Large intestine (tissue), 3 donors: ENCODE results near the gene UBE2J2. TPM values are rescaled to one million over a fixed set of nuclear protein-coding genes. Genes with fewer than 3 reads are reported as not detected.
"Not testable (repeated sequence)": the region's sequence is repeated elsewhere in the genome, so short reads cannot be mapped to it uniquely, and the experiment has no call there.

Source experiments
- DNase-seq, 2 donors: peaks; one replicate each; pipeline versions ENCODE4 v3.0.0 to v3.0.0-alpha.2; 2013
- H3K27ac ChIP-seq: one replicate; pipeline ENCODE4 v1.5.1; 2013; ENCODE audit warnings: low read length
- H3K27me3 ChIP-seq: 2 replicates; pipeline ENCODE4 v1.6.1; 2013; ENCODE audit warnings: low read length; ENCODE audit not compliant: control insufficient read depth, insufficient read depth
- H3K36me3 ChIP-seq: 2 replicates; pipeline ENCODE4 v1.6.1; 2013; ENCODE audit warnings: low read length; ENCODE audit not compliant: control insufficient read depth, insufficient read depth
- H3K4me1 ChIP-seq: one replicate; pipeline ENCODE4 v1.6.1; 2013; ENCODE audit warnings: low read length; ENCODE audit not compliant: control insufficient read depth, insufficient read depth
- H3K4me3 ChIP-seq: one replicate; pipeline ENCODE4 v1.5.1; 2013; ENCODE audit warnings: low read length
- H3K9me3 ChIP-seq: one replicate; pipeline ENCODE4 v1.6.1; 2013; ENCODE audit warnings: mild to moderate bottlenecking, low read depth, low read length, moderate library complexity; ENCODE audit not compliant: control insufficient read depth
- WGBS: methylation state at CpG from one replicate; pipeline ENCODE4 v1.1.5; 2013; ENCODE audit warnings: low lambda C conversion rate; ENCODE audit not compliant: insufficient coverage; 5-methylcytosine and 5-hydroxymethylcytosine counted together
- polyA plus RNA-seq: library from polyadenylated mRNA; unstranded; fragments of 120-200 nt; gene quantifications from one replicate; pipeline ENCODE4 v1.2.1, GENCODE V29; 2013

The UBE2J2 gene
- polyA plus RNA-seq, 1 donor, result 52.9 TPM

DNA sequence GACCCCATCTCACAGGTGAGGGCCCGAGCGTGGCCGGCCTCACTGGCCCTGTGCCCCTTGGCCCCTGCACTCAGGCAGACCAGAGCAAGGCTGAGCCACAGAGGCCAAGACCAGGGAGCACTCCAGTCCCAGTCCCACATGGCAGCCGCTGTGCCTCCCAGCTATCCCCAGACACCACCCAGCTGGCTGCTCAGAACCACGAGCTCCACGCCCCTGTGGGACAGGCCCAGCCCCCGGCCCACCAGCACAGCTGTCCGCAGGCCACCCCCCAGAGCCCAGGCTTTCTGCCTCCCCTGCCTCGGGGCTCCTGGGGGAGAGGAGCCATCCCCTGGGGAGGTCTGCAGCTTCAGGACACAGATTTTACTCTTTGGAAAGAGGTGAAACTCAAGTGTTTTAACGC, 18.0 kb downstream of the UBE2J2 start:
- Histone ChIP-seq H3K9me3 (peaks cover 7% of the 10 kb centered on the region), H3K27me3 (no peaks in the 10 kb centered on the region), H3K4me1 (no peaks in the 10 kb centered on the region), H3K4me3 (no peak overlapping the region), H3K36me3 (peaks cover 47% of the 10 kb centered on the region), H3K27ac (no peak overlapping the region)
- DNase-seq, result no peak
- no CpG with 5 or more reads among the region's 10 CpGs for WGBS

DNA sequence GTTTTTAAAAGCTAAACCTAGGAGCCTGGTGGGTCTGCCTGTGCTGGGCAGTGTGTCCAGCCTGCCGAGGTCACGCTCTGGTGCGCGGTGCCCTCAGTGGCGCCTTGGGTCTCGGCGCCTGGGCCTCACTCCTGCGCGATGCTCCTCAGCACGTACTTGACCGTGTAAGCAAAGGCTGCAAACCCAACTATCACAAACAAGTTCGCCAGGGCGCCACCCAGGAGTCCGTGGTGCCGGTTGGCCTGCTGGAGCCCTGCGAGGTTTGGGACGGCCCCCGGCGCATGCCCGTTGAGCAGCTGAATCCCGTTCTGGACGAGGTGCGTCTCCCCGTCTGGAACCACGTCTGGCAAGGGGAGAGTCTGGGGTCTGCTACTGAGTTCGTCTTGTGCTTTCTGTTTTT, 18.6 kb downstream of the UBE2J2 start:
- no CpG with 5 or more reads among the region's 26 CpGs for WGBS

GRCh38 chr1:1254667-1254998, 19.0 kb downstream of the UBE2J2 start:
- H3K4me1 ChIP-seq, result no peaks in the 10 kb centered on the region
- no peak for DNase-seq
- peaks cover 7% of the 10 kb centered on the region for H3K9me3 ChIP-seq
- peaks cover 43% of the 10 kb centered on the region for H3K36me3 ChIP-seq
- H3K27ac ChIP-seq, result no peak overlapping the region
- no peak overlapping the region for H3K4me3 ChIP-seq
- H3K27me3 ChIP-seq, result no peaks in the 10 kb centered on the region
- no CpG with 5 or more reads among the region's 21 CpGs for WGBS

More for the DNA sequence above, 18.6 kb downstream of the UBE2J2 start:
- no peaks in the 10 kb centered on the region for H3K27me3 ChIP-seq
- no peak overlapping the region for H3K27ac ChIP-seq
- no peaks in the 10 kb centered on the region for H3K4me1 ChIP-seq
- peaks cover 47% of the 10 kb centered on the region for H3K36me3 ChIP-seq
- DNase-seq, result no peak
- H3K9me3 ChIP-seq, result peaks cover 7% of the 10 kb centered on the region
- no peak overlapping the region for H3K4me3 ChIP-seq

DNA sequence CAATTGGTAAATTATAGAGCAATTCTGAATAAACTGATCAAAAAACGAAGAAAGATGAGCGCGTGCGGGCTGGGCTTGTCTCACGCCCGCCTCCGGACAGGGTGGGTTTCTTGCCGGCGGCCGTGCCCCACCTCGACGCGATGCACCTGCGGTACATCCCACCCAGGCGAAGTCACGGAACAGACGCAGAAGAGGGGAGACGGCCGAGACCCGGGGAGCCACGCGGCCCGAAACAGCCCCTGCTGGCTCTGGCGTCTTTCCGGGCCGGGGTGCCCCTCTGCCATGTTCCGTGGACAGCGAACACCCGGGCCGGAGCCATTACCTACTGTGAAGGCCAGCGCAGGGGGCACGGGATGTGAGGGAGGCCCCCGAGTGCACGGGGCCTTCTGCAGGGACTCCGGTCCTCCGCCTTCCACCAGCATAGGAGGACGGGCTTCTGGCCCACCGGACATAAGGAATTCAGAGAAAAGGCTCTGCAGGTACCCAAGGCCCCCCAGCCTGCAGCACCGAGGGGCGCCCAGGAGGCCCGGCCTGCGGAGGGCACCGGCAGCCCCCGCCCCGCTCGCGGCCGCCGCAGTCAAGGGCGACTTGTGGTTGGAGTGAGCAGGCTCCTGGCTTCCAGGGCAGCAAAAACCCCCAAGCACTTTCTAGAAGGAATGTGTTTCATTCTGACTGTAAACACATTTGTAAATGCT, 19.5 kb downstream of the UBE2J2 start:
- no peaks in the 10 kb centered on the region for H3K4me1 ChIP-seq
- WGBS, result no CpG with 5 or more reads among the region's 50 CpGs
- H3K27me3 ChIP-seq, result no peaks in the 10 kb centered on the region
- H3K27ac ChIP-seq, result no peak overlapping the region
- DNase-seq, result no peak
- H3K9me3 ChIP-seq, result peaks cover 7% of the 10 kb centered on the region
- H3K4me3 ChIP-seq, result no peak overlapping the region
- H3K36me3 ChIP-seq, result peaks cover 40% of the 10 kb centered on the region

- H3K9me3 ChIP-seq, result peaks cover 7% of the 10 kb centered on the region
- peaks cover 33% of the 10 kb centered on the region for H3K36me3 ChIP-seq
- WGBS, result no CpG with 5 or more reads among the region's 12 CpGs
- no peak overlapping the region for H3K27ac ChIP-seq
- DNase-seq, result no peak
- H3K4me3 ChIP-seq, result no peak overlapping the region
- H3K4me1 ChIP-seq, result no peaks in the 10 kb centered on the region
- H3K27me3 ChIP-seq, result no peaks in the 10 kb centered on the region
These were observed 20.3 kb downstream of the UBE2J2 start for GRCh38 chr1:1253314-1253713.

DNA sequence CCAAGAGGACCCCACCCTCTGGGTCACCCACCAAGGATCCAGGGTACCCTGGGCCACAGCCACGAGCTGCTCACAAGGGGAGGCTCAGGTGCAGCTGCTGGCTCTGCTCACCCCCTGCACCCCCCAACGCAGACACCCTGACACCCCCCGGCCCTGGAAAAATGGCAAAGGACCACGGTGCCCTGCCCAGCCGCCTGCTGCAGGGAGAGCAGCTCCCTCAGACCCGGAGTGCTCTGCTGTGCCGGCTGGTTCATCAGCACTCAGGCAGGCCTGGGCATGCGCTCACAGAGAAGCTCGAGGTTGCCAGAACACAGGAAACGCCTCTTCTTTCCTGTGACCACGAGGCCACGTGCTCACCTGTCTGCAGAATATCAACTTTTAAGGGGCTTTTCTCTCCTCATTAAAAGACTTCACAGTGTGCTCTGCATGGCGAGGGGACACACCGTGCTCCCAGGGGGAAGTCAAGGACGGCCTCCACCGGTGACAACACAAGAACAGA, 22.8 kb downstream of the UBE2J2 start:
- Histone ChIP-seq H3K27me3 (peaks cover 21% of the 10 kb centered on the region), H3K36me3 (peaks cover 24% of the 10 kb centered on the region), H3K4me3 (no peak overlapping the region), H3K27ac (no peak overlapping the region), H3K4me1 (no peaks in the 10 kb centered on the region), H3K9me3 (peaks cover 7% of the 10 kb centered on the region)
- no CpG with 5 or more reads among the region's 16 CpGs for WGBS
- no peak for DNase-seq

DNA sequence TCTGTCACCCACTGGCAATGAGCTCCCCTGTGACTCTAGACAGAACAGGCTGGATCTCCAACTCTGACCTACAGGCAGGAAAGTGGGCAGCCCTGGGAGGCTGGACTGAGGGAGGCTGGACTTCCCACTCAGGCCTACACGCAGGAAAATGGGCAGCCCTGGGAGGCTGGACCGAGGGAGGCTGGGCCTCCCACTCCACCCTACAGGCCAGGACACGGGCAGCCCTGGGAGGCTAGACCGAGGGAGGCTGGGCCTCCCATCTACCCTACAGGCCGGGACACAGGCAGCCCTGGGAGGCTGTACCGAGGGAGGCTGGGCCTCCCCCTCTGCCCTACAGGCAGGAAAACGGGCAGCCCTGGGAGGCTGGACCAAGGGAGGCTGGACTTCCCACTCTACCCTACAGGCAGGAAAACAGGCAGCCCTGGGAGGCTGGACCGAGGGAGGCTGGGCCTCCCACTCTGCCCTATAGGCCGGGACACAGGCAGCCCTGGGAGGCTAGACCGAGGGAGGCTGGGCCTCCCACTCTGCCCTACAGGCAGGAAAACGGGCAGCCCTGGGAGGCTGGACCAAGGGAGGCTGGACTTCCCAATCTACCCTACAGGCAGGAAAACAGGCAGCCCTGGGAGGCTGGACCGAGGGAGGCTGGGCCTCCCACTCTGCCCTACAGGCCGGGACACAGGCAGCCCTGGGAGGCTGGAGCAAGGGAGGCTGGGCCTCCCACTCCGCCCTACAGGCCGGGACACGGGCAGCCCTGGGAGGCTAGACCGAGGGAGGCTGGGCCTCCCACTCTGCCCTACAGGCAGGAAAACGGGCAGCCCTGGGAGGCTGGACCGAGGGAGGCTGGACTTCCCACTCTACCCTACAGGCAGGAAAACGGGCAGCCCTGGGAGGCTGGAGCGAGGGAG, 25.4 kb downstream of the UBE2J2 start:
- H3K27ac ChIP-seq, H3K4me3 ChIP-seq, H3K4me1 ChIP-seq, DNase-seq, H3K36me3 ChIP-seq, H3K9me3 ChIP-seq: not testable (repeated sequence)
- no CpG with 5 or more reads among the region's 21 CpGs for WGBS
- H3K27me3 ChIP-seq, result peaks cover 29% of the 10 kb centered on the region

GRCh38 chr1:1247341-1247913, 26.2 kb downstream of the UBE2J2 start:
- WGBS, result no CpG with 5 or more reads among the region's 25 CpGs
- Histone ChIP-seq H3K36me3 (peaks cover 1% of the 10 kb centered on the region), H3K4me3 (no peak overlapping the region), H3K4me1 (no peaks in the 10 kb centered on the region), H3K27ac (no peak overlapping the region), H3K27me3 (peaks cover 29% of the 10 kb centered on the region), H3K9me3 (peaks cover 5% of the 10 kb centered on the region)
- DNase-seq, result no peak

DNA sequence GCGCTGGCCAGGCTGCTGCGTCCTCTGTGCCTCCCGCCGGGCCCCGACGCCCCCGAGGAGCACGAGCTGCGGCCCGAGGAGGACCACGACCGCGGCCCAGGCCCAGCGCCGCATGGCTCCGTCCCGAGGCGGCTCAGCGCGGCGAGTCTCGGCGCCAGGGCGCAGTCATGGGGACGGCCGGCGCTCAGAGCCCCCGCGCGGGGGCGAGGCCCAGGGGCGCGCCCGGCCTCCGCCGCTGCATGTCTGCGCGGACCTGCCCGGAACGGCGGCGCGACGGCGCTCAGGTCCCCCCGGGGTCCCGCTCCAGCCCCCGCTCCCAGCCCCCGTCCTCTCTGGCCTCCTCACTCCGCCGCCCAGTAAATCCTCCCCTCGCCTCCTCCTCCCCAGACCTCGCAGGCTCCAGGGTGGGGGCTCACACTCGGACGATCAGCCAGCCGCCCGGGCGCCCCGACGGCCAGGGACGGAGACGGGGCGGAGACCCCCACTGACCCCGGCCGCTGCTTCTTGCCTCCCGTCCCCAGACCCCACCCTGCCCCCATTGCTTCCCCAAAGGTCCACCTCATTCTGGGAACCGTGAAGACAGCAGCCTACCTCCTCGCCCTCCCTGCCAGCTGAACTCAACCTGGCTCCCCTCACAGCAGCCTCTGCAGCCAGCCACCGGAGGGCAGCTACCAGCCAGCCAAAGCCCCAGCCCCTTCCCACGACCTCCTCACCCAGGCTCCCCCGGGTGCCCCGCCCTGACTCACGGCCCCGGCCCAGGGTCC, 26.9 kb downstream of the UBE2J2 start, which contains the start of gene C1QTNF12:
Gene C1QTNF12, minus strand, starts transcription at position 146 of the 764 bp plus-strand sequence. Its CDS starts 32 bp downstream, at position 114.
- DNase-seq, result peak in 1 of 2 donors; percentile 23
- no CpG with 5 or more reads among the region's 74 CpGs for WGBS
- Histone ChIP-seq H3K9me3 (peaks cover 5% of the 10 kb centered on the region), H3K4me1 (no peaks in the 10 kb centered on the region), H3K36me3 (no peaks in the 10 kb centered on the region), H3K27ac (no peak within 1 kb of the TSS), H3K4me3 (no peak within 1 kb of the TSS), H3K27me3 (peaks cover 29% of the 10 kb centered on the region)
